Keratinocyte (primary cell): ENCODE results near the gene THRAP3. TPM values are rescaled to one million over a fixed set of nuclear protein-coding genes. Genes with fewer than 3 reads are reported as not detected.

Source experiments
- DNase-seq: peaks from one replicate; pipeline ENCODE4 v3.0.0-alpha.2; 2011; ENCODE audit warnings: low read depth, missing footprints, low spot score
- FAIRE-seq: peaks from 2 replicates; lab custom pipeline; 2011; peaks lifted over from hg19 to GRCh38; lab: Jason Lieb, UNC
- H2AFZ ChIP-seq: 2 replicates; pipeline ENCODE4 v1.6.0; 2012; ENCODE audit warnings: low read length, control low read depth, inconsistent platforms; ENCODE audit not compliant: control insufficient read depth
- H3K27ac ChIP-seq: 2 replicates; pipeline ENCODE4 v1.5.1; 2011; ENCODE audit warnings: low read length; ENCODE audit not compliant: control insufficient read depth, insufficient read depth
- H3K27me3 ChIP-seq: 3 replicates; pipeline ENCODE4 v1.6.0; 2011; ENCODE audit warnings: low read length; ENCODE audit not compliant: control insufficient read depth, insufficient read depth; ENCODE audit errors: extremely low read depth
- H3K36me3 ChIP-seq, 2 experiments: 2 replicates in 1 of 2; 3 replicates in 1 of 2; pipeline ENCODE4 v1.5.1; 2011; ENCODE audit warnings: low read length in 2 of 2, mild to moderate bottlenecking in 1 of 2; ENCODE audit not compliant: control insufficient read depth in 2 of 2, insufficient read depth in 2 of 2; ENCODE audit errors: extremely low read depth in 1 of 2
- H3K4me1 ChIP-seq: 3 replicates; pipeline ENCODE4 v1.5.1; 2011; ENCODE audit warnings: low read length; ENCODE audit not compliant: control insufficient read depth, insufficient read depth; ENCODE audit errors: extremely low read depth
- H3K4me2 ChIP-seq: 3 replicates; pipeline ENCODE4 v1.6.0; 2011; ENCODE audit warnings: low read depth, low read length; ENCODE audit not compliant: control insufficient read depth, insufficient read depth; ENCODE audit errors: extremely low read depth
- H3K4me3 ChIP-seq, 3 experiments: fragments of 200-600 bp in 1 of 3; sonication (generic) in 1 of 3; 2 replicates in 2 of 3; 3 replicates in 1 of 3; pipeline ENCODE4 v1.5.1; 2011 to 2016; ENCODE audit warnings: low read length in 3 of 3, mild to moderate bottlenecking in 3 of 3, control low read depth in 2 of 3, inconsistent platforms in 1 of 3, low read depth in 1 of 3, mixed read lengths in 1 of 3, mixed run types in 1 of 3, moderate library complexity in 1 of 3; ENCODE audit not compliant: control insufficient read depth in 2 of 3, insufficient read depth in 2 of 3; ENCODE audit errors: extremely low read depth in 1 of 3
- H3K79me2 ChIP-seq: 2 replicates; pipeline ENCODE4 v1.6.0; 2012; ENCODE audit warnings: low read length; ENCODE audit not compliant: control insufficient read depth, insufficient read depth
- H3K9ac ChIP-seq: 3 replicates; pipeline ENCODE4 v1.6.0; 2011; ENCODE audit warnings: low read length; ENCODE audit not compliant: control insufficient read depth, insufficient read depth; ENCODE audit errors: extremely low read depth
- H3K9me1 ChIP-seq: 3 replicates; pipeline ENCODE4 v1.6.0; 2011; ENCODE audit warnings: low read length; ENCODE audit not compliant: control insufficient read depth, insufficient read depth; ENCODE audit errors: extremely low read depth
- H3K9me3 ChIP-seq: 2 replicates; pipeline ENCODE4 v1.5.1; 2012; ENCODE audit warnings: low read depth, low read length; ENCODE audit not compliant: control insufficient read depth
- H4K20me1 ChIP-seq: 3 replicates; pipeline ENCODE4 v1.6.0; 2011; ENCODE audit warnings: low read length; ENCODE audit not compliant: control insufficient read depth, insufficient read depth; ENCODE audit errors: extremely low read depth
- CTCF ChIP-seq, 3 experiments: IDR thresholded peaks in 1 of 3; conservative IDR thresholded peaks in 1 of 3; optimal IDR thresholded peaks in 1 of 3; 2 replicates in 2 of 3; 3 replicates in 1 of 3; pipeline versions ENCODE3 to v1.5.1; 2011; ENCODE audit warnings: low read length in 3 of 3, mild to moderate bottlenecking in 3 of 3, moderate library complexity in 2 of 3, control low read depth in 1 of 3, inconsistent platforms in 1 of 3; ENCODE audit not compliant: insufficient read depth in 2 of 3; ENCODE audit errors: extremely low read depth in 1 of 3
- EZH2 ChIP-seq: IDR thresholded peaks from one replicate; pipeline ENCODE4 v1.6.1; 2012; ENCODE audit warnings: inconsistent platforms, mild to moderate bottlenecking, low read length, moderate library complexity
- dilution Hi-C: fragments of 300-500 bp; cut with MboI; formaldehyde crosslinking; loops from one replicate; pipeline ENCODE4 v1.7.0; 2020; ENCODE audit warnings: low sequenced_read_pairs; ENCODE audit not compliant: extremely low pct_ligation_motif_present
- polyA plus RNA-seq, 5 experiments: library from polyadenylated mRNA; depleted of rRNA in 3 of 5; stranded (reverse) in 3 of 5; stranded (forward) in 1 of 5; unstranded in 1 of 5; fragments of >200 nt; gene quantifications; 1 replicate in 1 of 5; 2 replicates in 3 of 5; 3 replicates in 1 of 5; pipeline versions ENCODE4 v1.2.1 to v1.2.3, GENCODE V29; 2011 to 2012; ENCODE audit warnings: missing spikeins in 2 of 5, low read depth in 1 of 5, low replicate concordance in 1 of 5

THRAP3 gene
- polyA plus RNA-seq, 1 donor (not counting 4 experiments of a cell fraction or from before 2014, with no cell fraction given) = 79.6 TPM

- H3K4me3 ChIP-seq = no peak overlapping the region
- no peak for FAIRE-seq
- peaks cover 33% of the 10 kb centered on the region for H3K79me2 ChIP-seq
- H3K4me2 ChIP-seq = no peak overlapping the region
- DNase-seq = no peak
- peaks cover 36 to 54% of the 10 kb centered on the region in 2 experiments for H3K36me3 ChIP-seq
- H3K9ac ChIP-seq = no peak overlapping the region
- H3K9me1 ChIP-seq = no peaks in the 10 kb centered on the region
- TF ChIP-seq CTCF (optimal IDR thresholded peaks at IDR 0.05 in 1 of 3, IDR thresholded peaks at IDR 0.05 in 1 of 3, conservative IDR thresholded peaks at IDR 0.05 in 1 of 3; ENCODE audit: extremely low read depth in 1 of 3, insufficient read depth in 2 of 3, low read length in 3 of 3) (no peak), EZH2 (no peak)
- H3K4me1 ChIP-seq = no peaks in the 10 kb centered on the region
- H3K27ac ChIP-seq = no peak overlapping the region
- H2AFZ ChIP-seq = no peak overlapping the region
- no peaks in the 10 kb centered on the region for H4K20me1 ChIP-seq
- dilution Hi-C loops = no loop called here
- no peaks in the 10 kb centered on the region for H3K27me3 ChIP-seq
- H3K9me3 ChIP-seq = no peaks in the 10 kb centered on the region
These were observed 62.6 kb downstream of the THRAP3 start for GRCh38 chr1:36286802-36287201.

- Histone ChIP-seq H3K79me2 (peaks cover 33% of the 10 kb centered on the region), H3K4me1 (no peaks in the 10 kb centered on the region), H4K20me1 (no peaks in the 10 kb centered on the region), H3K9ac (no peak overlapping the region), H3K27ac (no peak overlapping the region), H3K27me3 (no peaks in the 10 kb centered on the region), H2AFZ (no peak overlapping the region), H3K4me2 (no peak overlapping the region), H3K9me1 (no peaks in the 10 kb centered on the region), H3K4me3 (no peak overlapping the region), H3K9me3 (no peaks in the 10 kb centered on the region), H3K36me3 (peaks cover 40 to 53% of the 10 kb centered on the region in 2 experiments)
- dilution Hi-C loops = no loop called here
- FAIRE-seq = no peak
- no peak for DNase-seq
- no peak for TF ChIP-seq CTCF (optimal IDR thresholded peaks at IDR 0.05 in 1 of 3, IDR thresholded peaks at IDR 0.05 in 1 of 3, conservative IDR thresholded peaks at IDR 0.05 in 1 of 3; ENCODE audit: extremely low read depth in 1 of 3, insufficient read depth in 2 of 3, low read length in 3 of 3)
- no peak for TF ChIP-seq EZH2
These were observed 63.4 kb downstream of the THRAP3 start for GRCh38 chr1:36287595-36287994.
